K562 (cell line): ENCODE data around the gene KIAA0513. TPM values are rescaled to one million over a fixed set of nuclear protein-coding genes. Genes with fewer than 3 reads are reported as not detected.

Experiments
- ADNP ChIP-seq: fragments of 200-800 bp; sonication (Bioruptor generic); IDR thresholded peaks from 2 replicates; pipeline ENCODE4 v1.6.1; 2016; ENCODE audit warnings: missing genetic modification characterization, missing compliant biosample characterization
- BCOR ChIP-seq: fragments of 450-650 bp; IDR thresholded peaks from 2 replicates; pipeline ENCODE4 v1.6.1; 2016
- CREBBP ChIP-seq: IDR thresholded peaks from one replicate; pipeline ENCODE4 v1.6.1; 2012; ENCODE audit warnings: low read depth, mild to moderate bottlenecking, control low read depth, inconsistent platforms, low read length
- CTCF ChIP-seq, 3 experiments: IDR thresholded peaks in 2 of 3; conservative IDR thresholded peaks in 1 of 3; 2 replicates each; pipeline ENCODE4 v1.5.1; 2011 to 2012; ENCODE audit warnings: low read length in 3 of 3, mild to moderate bottlenecking in 3 of 3, control low read depth in 2 of 3, improper control_type of control experiment in 1 of 3, inconsistent platforms in 1 of 3, low read depth in 1 of 3, mixed read lengths in 1 of 3, moderate library complexity in 1 of 3; ENCODE audit not compliant: insufficient read depth in 2 of 3
- ETS1 ChIP-seq: conservative IDR thresholded peaks from 2 replicates; pipeline ENCODE4 v1.6.1; 2011; ENCODE audit warnings: low read depth, mild to moderate bottlenecking, low read length; ENCODE audit not compliant: control insufficient read depth
- KDM1A ChIP-seq, 2 experiments: fragments of 450-650 bp; IDR thresholded peaks; 2 replicates each; pipeline ENCODE4 v1.6.1; 2016; ENCODE audit warnings: mild to moderate bottlenecking in 2 of 2
- KDM2B ChIP-seq: fragments of 250-450 bp; sonication (Bioruptor Pico); IDR thresholded peaks from 2 replicates; pipeline ENCODE4 v1.8.0; 2021; ENCODE audit warnings: mild to moderate bottlenecking, moderate library complexity
- MBD2 ChIP-seq: sonication (generic); IDR thresholded peaks from 2 replicates; pipeline ENCODE4 v1.6.1; 2016; ENCODE audit warnings: low read depth, borderline replicate concordance
- MEF2A ChIP-seq: IDR thresholded peaks from 2 replicates; pipeline ENCODE4 v1.6.1; 2011; ENCODE audit warnings: low read depth, mild to moderate bottlenecking, low read length, moderate library complexity; ENCODE audit not compliant: control insufficient read depth
- POLR2AphosphoS5 ChIP-seq: IDR thresholded peaks from 2 replicates; pipeline ENCODE4 v1.6.1; 2011; ENCODE audit warnings: mild to moderate bottlenecking, low read depth, low read length, moderate library complexity; ENCODE audit not compliant: control insufficient read depth, insufficient read depth
- PTBP1 ChIP-seq: fragments of 200-400 bp; formaldehyde crosslinking; IDR thresholded peaks from 2 replicates; pipeline ENCODE4 v1.6.1; 2017; ENCODE audit warnings: low read depth, low read length
- RAD21 ChIP-seq, 2 experiments: fragments of 250-450 bp in 1 of 2; fragments of 450-650 bp in 1 of 2; sonication (Bioruptor Pico) in 1 of 2; formaldehyde crosslinking in 1 of 2; IDR thresholded peaks in 1 of 2; conservative IDR thresholded peaks in 1 of 2; 2 replicates each; pipeline versions ENCODE4 v1.4.0 to v1.8.0; 2020 to 2022; ENCODE audit warnings: mild to moderate bottlenecking in 2 of 2, moderate library complexity in 1 of 2
- RBBP5 ChIP-seq: fragments of 200-600 bp; sonication (generic); IDR thresholded peaks from 2 replicates; pipeline ENCODE4 v1.6.1; 2012; ENCODE audit warnings: borderline replicate concordance, mild to moderate bottlenecking, low read length, control low read depth, inconsistent platforms; ENCODE audit not compliant: insufficient read depth, poor library complexity, severe bottlenecking
- RCOR1 ChIP-seq, 2 experiments: IDR thresholded peaks; 2 replicates each; pipeline ENCODE4 v1.6.1; 2012; ENCODE audit warnings: low read depth in 2 of 2, low read length in 2 of 2, borderline replicate concordance in 1 of 2, improper control_type of control experiment in 1 of 2
- SMARCA5 ChIP-seq: fragments of 450-650 bp; IDR thresholded peaks from 2 replicates; pipeline ENCODE4 v1.6.1; 2016
- SPI1 ChIP-seq: IDR thresholded peaks from 2 replicates; pipeline ENCODE4 v1.6.1; 2011; ENCODE audit warnings: low read depth, low read length, control low read depth, borderline replicate concordance
- TFAM ChIP-seq: fragments of 250-450 bp; sonication (Bioruptor Pico); conservative IDR thresholded peaks from 2 replicates; pipeline ENCODE4 v1.5.0; 2021; ENCODE audit warnings: mild to moderate bottlenecking, moderate library complexity
- ZBTB7A ChIP-seq: IDR thresholded peaks from 2 replicates; pipeline ENCODE4 v1.6.1; 2011; ENCODE audit warnings: low read depth, mild to moderate bottlenecking, low read length, moderate library complexity, borderline replicate concordance; ENCODE audit not compliant: control insufficient read depth
- ZFP36 ChIP-seq: fragments of 150-350 bp; IDR thresholded peaks from 2 replicates; pipeline ENCODE4 v1.6.1; 2018; ENCODE audit warnings: low read length, low read depth; ENCODE audit not compliant: partially characterized antibody
- ZNF146 ChIP-seq: IDR thresholded peaks from one replicate; pipeline ENCODE4 v1.6.1; 2018; ENCODE audit warnings: missing compliant biosample characterization; ENCODE audit not compliant: unreplicated experiment
- ZNF436 ChIP-seq: fragments of 250-450, 450-650 bp; sonication (Bioruptor Pico); formaldehyde crosslinking; IDR thresholded peaks from 2 replicates; pipeline ENCODE4 v1.7.0; 2020; ENCODE audit warnings: mild to moderate bottlenecking
- polyA plus RNA-seq, 8 experiments: library from polyadenylated mRNA; depleted of rRNA in 4 of 8; stranded (reverse) in 5 of 8; unstranded in 3 of 8; fragments of >200 nt; fragmentation: Nextera tagmentation in 2 of 8; fragmentation: Illumina TruSeq in 1 of 8; extraction: Ambion mirVana in 2 of 8; extraction: Trizol in 1 of 8; gene quantifications; 2 replicates each; pipeline versions ENCODE4 v1.2.1 to v1.2.3, GENCODE V29; 2011 to 2014; ENCODE audit warnings: inconsistent platforms in 1 of 8, missing spikeins in 1 of 8
- total RNA-seq, 7 experiments: library from RNA; depleted of rRNA in 6 of 7; stranded (reverse); fragments of >200 nt in 6 of 7; fragmentation: Illumina TruSeq in 2 of 7; extraction: Trizol in 2 of 7; gene quantifications; 2 replicates each; pipeline versions ENCODE4 v1.2.1 to v1.2.3, GENCODE V29; 2011 to 2021; ENCODE audit warnings: low replicate concordance in 1 of 7

Gene KIAA0513
- total and polyA plus RNA-seq, 9 of the 15 experiments (the other 6 are each of a cell fraction or from before 2014, with no cell fraction given), result 0.18 to 13.7 (median 10.2) TPM

GRCh38 chr16:85027958-85028684 lies 526 bp downstream of the KIAA0513 start (continued):
- peak; percentile 67 for TF ChIP-seq ZBTB7A
- TF ChIP-seq PTBP1, result 0 out of 2 replicates have a peak, but pooled peaks have one; percentile 44
- no peak for TF ChIP-seq CREBBP
- TF ChIP-seq BCOR, result peak; percentile 94
- TF ChIP-seq RBBP5, result no peak
- TF ChIP-seq CTCF (IDR thresholded peaks at IDR 0.05 in 2 of 3, conservative IDR thresholded peaks at IDR 0.05 in 1 of 3; ENCODE audit: insufficient read depth in 2 of 3, low read depth in 1 of 3, low read length in 3 of 3), result peak; percentile 42 to 53 (median 46); a peak in 5 of 6 replicates
- TF ChIP-seq RAD21 (CRISPR knock-in tag; conservative IDR thresholded peaks at IDR 0.05 in 1 of 2, IDR thresholded peaks at IDR 0.05 in 1 of 2), result peak in 1 of 2 experiments; percentile 25; a peak in 2 of 4 replicates
- peak; percentile 29 to 76; a peak in 3 of 4 replicates for TF ChIP-seq KDM1A (IDR thresholded peaks at IDR 0.05)
- TF ChIP-seq SMARCA5, result peak; percentile 88
- peak; percentile 87 for TF ChIP-seq ADNP (tag)
- no peak for TF ChIP-seq ZNF146
- TF ChIP-seq ZFP36, result peak; percentile 99
- no peak for TF ChIP-seq MEF2A
- no peak; the same call in 1 of the 2 replicates for TF ChIP-seq ETS1
- 0 out of 2 replicates have a peak, but pooled peaks have one; percentile 8 for TF ChIP-seq MBD2
- TF ChIP-seq POLR2AphosphoS5, result no peak
- no peak for TF ChIP-seq TFAM (CRISPR knock-in tag)
- TF ChIP-seq ZNF436, result peak; percentile 95
- 0 out of 2 replicates have a peak, but pooled peaks have one; percentile 81 for TF ChIP-seq SPI1
- TF ChIP-seq KDM2B, result 0 out of 2 replicates have a peak, but pooled peaks have one; percentile 31
- peak in 1 of 2 experiments; percentile 59; a peak in 1 of 4 replicates for TF ChIP-seq RCOR1 (IDR thresholded peaks at IDR 0.05; ENCODE audit: borderline replicate concordance in 1 of 2, low read depth in 2 of 2, low read length in 2 of 2)
